K562 (cell line): ENCODE measurements around the gene KRTAP2-2. TPM values are rescaled to one million over a fixed set of nuclear protein-coding genes. Genes with fewer than 3 reads are reported as not detected.
"Not testable (repeated sequence)": the region's sequence is repeated elsewhere in the genome, so short reads cannot be mapped to it uniquely, and the experiment has no call there.

ENCODE experiments used
- ATAC-seq: fragments of 200-7000 bp; cut with Tn5 transposase; 3 replicates; pipeline ENCODE4 v1.9.1; 2020; ENCODE audit warnings: moderate library complexity
- BruUV-seq: library from RNA; stranded (reverse); fragments of 400-500 nt; replicated peaks from 2 replicates; lab custom pipeline; 2021; lab: Mats Ljungman, UMichigan
- CTCF ChIA-PET: fragments of 300-600 bp; formaldehyde crosslinking; extraction: SDS; loops from one replicate; lab custom pipeline; 2021; ENCODE audit warnings: low intra/inter-chr PET ratio; lab: Yijun Ruan, JAX
- POLR2A ChIA-PET: fragments of 300-600, 350-650 bp; sonication (Branson Sonifier 250); formaldehyde crosslinking; extraction: SDS; loops from one replicate; lab custom pipeline; 2021; ENCODE audit warnings: antibody characterized with exemption, inconsistent platforms; lab: Yijun Ruan, JAX
- DNase-seq, 4 experiments: peaks; one replicate each; pipeline versions ENCODE4 v3.0.0 to v3.0.0-alpha.2; 2011 to 2018; ENCODE audit warnings: low spot score in 3 of 4, mixed read lengths in 3 of 4; ENCODE audit errors: extremely low read depth in 1 of 4
- FAIRE-seq: peaks from 2 replicates; lab custom pipeline; 2011; peaks lifted over from hg19 to GRCh38; lab: Jason Lieb, UNC
- H2AFZ ChIP-seq: 2 replicates; pipeline ENCODE4 v1.6.0; 2011; ENCODE audit warnings: low read depth, low read length, control low read depth, inconsistent platforms
- H3K27ac ChIP-seq: fragments of 200-600 bp; 3 replicates; pipeline ENCODE4 v1.8.0; 2011; ENCODE audit warnings: low read depth, mild to moderate bottlenecking, control low read depth, inconsistent platforms, low read length, moderate library complexity, mixed read lengths; ENCODE audit errors: extremely low read depth
- H3K27me3 ChIP-seq, 2 experiments: fragments of 300-600 bp in 1 of 2; 2 replicates in 1 of 2; 3 replicates in 1 of 2; pipeline versions ENCODE4 v1.6.0 to v1.8.0; 2011; ENCODE audit warnings: inconsistent platforms in 2 of 2, low read length in 2 of 2, mild to moderate bottlenecking in 1 of 2, mixed read lengths in 1 of 2, moderate library complexity in 1 of 2; ENCODE audit not compliant: control insufficient read depth in 2 of 2, insufficient read depth in 2 of 2
- H3K36me3 ChIP-seq: fragments of 300-600 bp; 3 replicates; pipeline ENCODE4 v1.8.0; 2011; ENCODE audit warnings: mild to moderate bottlenecking, low read length, inconsistent platforms; ENCODE audit not compliant: control insufficient read depth, insufficient read depth
- H3K4me1 ChIP-seq, 2 experiments: fragments of 200-600 bp in 1 of 2; replicated peaks in 1 of 2; 2 replicates in 1 of 2; 3 replicates in 1 of 2; pipeline versions ENCODE4 v1.5.1 to v1.8.0; 2011; ENCODE audit warnings: inconsistent platforms in 2 of 2, low read length in 2 of 2, mild to moderate bottlenecking in 1 of 2, mixed read lengths in 1 of 2, moderate library complexity in 1 of 2; ENCODE audit not compliant: control insufficient read depth in 2 of 2, insufficient read depth in 2 of 2
- H3K4me2 ChIP-seq: 2 replicates; pipeline ENCODE4 v1.6.1; 2011; ENCODE audit warnings: low read length, control low read depth, inconsistent platforms, mixed read lengths; ENCODE audit not compliant: insufficient read depth
- H3K4me3 ChIP-seq: fragments of 200-600 bp; sonication (generic), shearing (Covaris generic); 2 replicates; pipeline ENCODE4 v1.5.1; 2016; ENCODE audit warnings: control low read depth, inconsistent platforms
- H3K79me2 ChIP-seq: fragments of 200-600 bp; 3 replicates; pipeline ENCODE4 v1.8.0; 2011; ENCODE audit warnings: low read length, inconsistent platforms; ENCODE audit not compliant: control insufficient read depth, insufficient read depth
- H3K9ac ChIP-seq, 2 experiments: 2 replicates each; pipeline versions ENCODE4 v1.6.0 to v1.6.1; 2011; ENCODE audit warnings: low read depth in 2 of 2, low read length in 2 of 2, control low read depth in 1 of 2, inconsistent platforms in 1 of 2, mild to moderate bottlenecking in 1 of 2, mixed read lengths in 1 of 2; ENCODE audit not compliant: insufficient read depth in 1 of 2
- H3K9me1 ChIP-seq: one replicate; pipeline ENCODE4 v1.6.0; 2011; ENCODE audit warnings: inconsistent platforms, mild to moderate bottlenecking, low read length, moderate library complexity; ENCODE audit not compliant: control insufficient read depth, insufficient read depth
- H3K9me3 ChIP-seq: replicated peaks from 2 replicates; pipeline ENCODE4 v1.5.1; 2011; ENCODE audit warnings: low read depth, low read length, inconsistent platforms; ENCODE audit not compliant: control insufficient read depth, insufficient read depth
- H4K20me1 ChIP-seq: replicated peaks from 2 replicates; pipeline ENCODE4 v1.6.1; 2011; ENCODE audit warnings: low read length, inconsistent platforms, mixed read lengths; ENCODE audit not compliant: control insufficient read depth, insufficient read depth
- CBX1 ChIP-seq: sonication (generic); IDR thresholded peaks from 2 replicates; pipeline ENCODE4 v1.6.1; 2016; ENCODE audit warnings: antibody characterized with exemption, low read depth, mild to moderate bottlenecking
- KLF16 ChIP-seq: IDR thresholded peaks from 2 replicates; pipeline ENCODE4 v1.6.1; 2016; ENCODE audit warnings: antibody characterized with exemption
- MEF2A ChIP-seq: IDR thresholded peaks from 2 replicates; pipeline ENCODE4 v1.6.1; 2011; ENCODE audit warnings: low read depth, mild to moderate bottlenecking, low read length, moderate library complexity; ENCODE audit not compliant: control insufficient read depth
- ZNF384 ChIP-seq: IDR thresholded peaks from 2 replicates; pipeline ENCODE4 v1.6.1; 2012; ENCODE audit warnings: low read depth, low read length, improper control_type of control experiment
- ZNF507 ChIP-seq: conservative IDR thresholded peaks from 2 replicates; pipeline ENCODE4 v1.6.1; 2017; ENCODE audit warnings: missing genetic modification characterization, missing compliant biosample characterization
- ZNF583 ChIP-seq: fragments of 250-450 bp; sonication (Bioruptor Pico); IDR thresholded peaks from 2 replicates; pipeline ENCODE4 v1.4.0; 2020
- WGBS: fragments of 100-300 bp; shearing (Covaris generic); methylation state at CpG from one replicate; pipeline ENCODE4 v1.1.6; 2016; ENCODE audit warnings: low coverage, mixed read lengths; ENCODE audit not compliant: insufficient coverage; ENCODE audit errors: missing lambda C conversion rate; 5-methylcytosine and 5-hydroxymethylcytosine counted together
- in situ Hi-C: fragments of 300-500 bp; cut with MboI; formaldehyde crosslinking; loops from 4 replicates; pipeline ENCODE4 v1.15.0; 2018; ENCODE audit warnings: inconsistent platforms, mixed read lengths
- intact Hi-C: fragments of 100-400 bp; cut with micrococcal nuclease; formaldehyde crosslinking; loops from 2 replicates; pipeline ENCODE4 v1.14.2; 2022
- polyA plus RNA-seq, 8 experiments: library from polyadenylated mRNA; depleted of rRNA in 4 of 8; stranded (reverse) in 5 of 8; unstranded in 3 of 8; fragments of >200 nt; fragmentation: Nextera tagmentation in 2 of 8; fragmentation: Illumina TruSeq in 1 of 8; extraction: Ambion mirVana in 2 of 8; extraction: Trizol in 1 of 8; gene quantifications; 2 replicates each; pipeline versions ENCODE4 v1.2.1 to v1.2.3, GENCODE V29; 2011 to 2014; ENCODE audit warnings: inconsistent platforms in 1 of 8, missing spikeins in 1 of 8
- total RNA-seq, 7 experiments: library from RNA; depleted of rRNA in 6 of 7; stranded (reverse); fragments of >200 nt in 6 of 7; fragmentation: Illumina TruSeq in 2 of 7; extraction: Trizol in 2 of 7; gene quantifications; 2 replicates each; pipeline versions ENCODE4 v1.2.1 to v1.2.3, GENCODE V29; 2011 to 2021; ENCODE audit warnings: low replicate concordance in 1 of 7

Gene KRTAP2-2
- total and polyA plus RNA-seq, 9 of the 15 experiments (the other 6 are each of a cell fraction or from before 2014, with no cell fraction given) = not detected

- no peaks in the 10 kb centered on the region for H3K4me1 ChIP-seq
- no peak for TF ChIP-seq KLF16
- TF ChIP-seq ZNF507 = no peak
- TF ChIP-seq MEF2A = no peak
- TF ChIP-seq CBX1 = no peak
- TF ChIP-seq ZNF583 (CRISPR knock-in tag) = no peak
- no peak for TF ChIP-seq ZNF384
- TF ChIP-seq, all 486 proteins: peak for 0
- no peaks in the 10 kb centered on the region; the same call in 1 of the 2 replicates for H3K9me3 ChIP-seq
- H3K4me2 ChIP-seq = no peak overlapping the region
- ChIA-PET CTCF (no interaction called here), POLR2A (interaction anchor here (0.9 to 1.5 kb wide), 2 partner anchors 9 to 34 kb away, joined by 3 read pairs; no protein-coding TSS in a partner anchor)
- no peak overlapping the region for H3K9ac ChIP-seq
- peaks cover 0 to 6% of the 10 kb centered on the region in 2 experiments; a peak in 1 of 5 replicates for H3K27me3 ChIP-seq
- WGBS = 3% methylated on average over 2 of the region's 2 CpGs
- FAIRE-seq (no peak), DNase-seq (no peak), ATAC-seq (no peak)
- no TSS peak for BruUV-seq
- H3K9me1 ChIP-seq = no peaks in the 10 kb centered on the region
- H2AFZ ChIP-seq = no peak overlapping the region
- no peak overlapping the region for H3K4me3 ChIP-seq
- no peaks in the 10 kb centered on the region for H3K36me3 ChIP-seq
- no peaks in the 10 kb centered on the region for H3K79me2 ChIP-seq
- intact Hi-C loops (no loop called here), in situ Hi-C loops (no loop called here)
- no peak overlapping the region for H3K27ac ChIP-seq
- no peaks in the 10 kb centered on the region for H4K20me1 ChIP-seq
These were observed 17.1 kb downstream of the KRTAP2-2 start for GRCh38 chr17:41037853-41038350.

GRCh38 chr17:41034346-41034935 lies 20.6 kb downstream of the KRTAP2-2 start, which contains the start of gene KRTAP1-3:
Gene KRTAP1-3, minus strand, starts transcription at chr17:41034874. Its CDS starts 53 bp downstream, at chr17:41034821.
- H3K9me3 ChIP-seq, CTCF ChIA-PET, in situ Hi-C loops, H2AFZ ChIP-seq, BruUV-seq, FAIRE-seq, H4K20me1 ChIP-seq, H3K9ac ChIP-seq, H3K79me2 ChIP-seq, intact Hi-C loops, DNase-seq, H3K4me1 ChIP-seq, H3K4me2 ChIP-seq, H3K27ac ChIP-seq, H3K9me1 ChIP-seq, H3K4me3 ChIP-seq, ATAC-seq, H3K36me3 ChIP-seq: not testable (repeated sequence)
- H3K27me3 ChIP-seq = peaks cover 0 to 13% of the 10 kb centered on the region in 2 experiments; a peak in 2 of 5 replicates
- POLR2A ChIA-PET = interaction anchor here (0.6 kb wide), 1 partner anchor 498 kb away, joined by 4 read pairs; no protein-coding TSS in a partner anchor
- under 1% methylated on average over 9 of the region's 10 CpGs for WGBS
